ENCODE data around the gene BCAR1. TPM values are rescaled to one million over a fixed set of nuclear protein-coding genes. Genes with fewer than 3 reads are reported as not detected.
"Not testable (repeated sequence)": the region's sequence is repeated elsewhere in the genome, so short reads cannot be mapped to it uniquely, and the experiment has no call there.

BCAR1 gene
- total and polyA plus RNA-seq, 2 donors: 2.9 to 14.5 TPM

- Histone ChIP-seq H3K4me1 (ENCODE audit: control insufficient read depth in 2 of 2, insufficient read depth in 2 of 2, low read length in 2 of 2) (peaks cover 3 to 16% of the 10 kb centered on the region in 2 donors), H3K36me3 (ENCODE audit: control insufficient read depth in 2 of 2, insufficient read depth in 2 of 2, low read length in 1 of 2) (no peaks in the 10 kb centered on the region), H3K27me3 (ENCODE audit: control insufficient read depth in 2 of 2, insufficient read depth in 1 of 2, low read length in 1 of 2) (peaks cover 0 to 2% of the 10 kb centered on the region in 2 donors), H3K27ac (ENCODE audit: low read depth in 1 of 2, low read length in 1 of 2) (no peak overlapping the region), H3K4me3 (ENCODE audit: low read length in 2 of 2) (no peak overlapping the region), H3K9me3 (ENCODE audit: control insufficient read depth in 2 of 2, insufficient read depth in 1 of 2, low read length in 1 of 2) (no peaks in the 10 kb centered on the region)
- 96% methylated on average over 2 of the region's 2 CpGs for WGBS
- DNase-seq (ENCODE audit: low read depth in 6 of 9, low spot score in 9 of 9): no peak
Observed at GRCh38 chr16:75216127-75216526, 35.3 kb downstream of the BCAR1 start.

GRCh38 chr16:75211286-75211685 is 40.1 kb downstream of the BCAR1 start:
- DNase-seq (ENCODE audit: low read depth in 6 of 9, low spot score in 9 of 9); H3K36me3 ChIP-seq (ENCODE audit: control insufficient read depth in 2 of 2, insufficient read depth in 2 of 2, low read length in 1 of 2); H3K27ac ChIP-seq (ENCODE audit: low read depth in 1 of 2, low read length in 1 of 2); H3K4me1 ChIP-seq (ENCODE audit: control insufficient read depth in 2 of 2, insufficient read depth in 2 of 2, low read length in 2 of 2); H3K27me3 ChIP-seq (ENCODE audit: control insufficient read depth in 2 of 2, insufficient read depth in 1 of 2, low read length in 1 of 2); H3K9me3 ChIP-seq (ENCODE audit: control insufficient read depth in 2 of 2, insufficient read depth in 1 of 2, low read length in 1 of 2); H3K4me3 ChIP-seq (ENCODE audit: low read length in 2 of 2): not testable (repeated sequence)
- 95% methylated on average over 10 of the region's 10 CpGs for WGBS

- Histone ChIP-seq H3K27me3 (ENCODE audit: control insufficient read depth in 2 of 2, insufficient read depth in 1 of 2, low read length in 1 of 2) (peaks cover 0 to 2% of the 10 kb centered on the region in 2 donors), H3K36me3 (ENCODE audit: control insufficient read depth in 2 of 2, insufficient read depth in 2 of 2, low read length in 1 of 2) (no peaks in the 10 kb centered on the region), H3K4me1 (ENCODE audit: control insufficient read depth in 2 of 2, insufficient read depth in 2 of 2, low read length in 2 of 2) (no peaks in the 10 kb centered on the region), H3K27ac (ENCODE audit: low read depth in 1 of 2, low read length in 1 of 2) (no peak overlapping the region), H3K4me3 (ENCODE audit: low read length in 2 of 2) (no peak overlapping the region), H3K9me3 (ENCODE audit: control insufficient read depth in 2 of 2, insufficient read depth in 1 of 2, low read length in 1 of 2) (no peaks in the 10 kb centered on the region)
- DNase-seq (ENCODE audit: low read depth in 6 of 9, low spot score in 9 of 9): no peak
- WGBS: 95% methylated on average over 5 of the region's 5 CpGs
Observed at GRCh38 chr16:75209944-75210343, 41.5 kb downstream of the BCAR1 start.

GRCh38 chr16:75209514-75209913 is 41.9 kb downstream of the BCAR1 start:
- 82% methylated on average over 7 of the region's 7 CpGs for WGBS
- not testable (repeated sequence) for H3K27ac ChIP-seq (ENCODE audit: low read depth in 1 of 2, low read length in 1 of 2); H3K36me3 ChIP-seq (ENCODE audit: control insufficient read depth in 2 of 2, insufficient read depth in 2 of 2, low read length in 1 of 2); H3K4me3 ChIP-seq (ENCODE audit: low read length in 2 of 2); DNase-seq (ENCODE audit: low read depth in 6 of 9, low spot score in 9 of 9); H3K4me1 ChIP-seq (ENCODE audit: control insufficient read depth in 2 of 2, insufficient read depth in 2 of 2, low read length in 2 of 2); H3K9me3 ChIP-seq (ENCODE audit: control insufficient read depth in 2 of 2, insufficient read depth in 1 of 2, low read length in 1 of 2); H3K27me3 ChIP-seq (ENCODE audit: control insufficient read depth in 2 of 2, insufficient read depth in 1 of 2, low read length in 1 of 2)

GRCh38 chr16:75208861-75209505 is 42.4 kb downstream of the BCAR1 start:
- DNase-seq (ENCODE audit: low read depth in 6 of 9, low spot score in 9 of 9): no peak
- peaks cover 0 to 2% of the 10 kb centered on the region in 2 donors for H3K27me3 ChIP-seq (ENCODE audit: control insufficient read depth in 2 of 2, insufficient read depth in 1 of 2, low read length in 1 of 2)

GRCh38 chr16:75208242-75208825 is 43.1 kb downstream of the BCAR1 start:
- Histone ChIP-seq H3K4me1 (ENCODE audit: control insufficient read depth in 2 of 2, insufficient read depth in 2 of 2, low read length in 2 of 2) (no peaks in the 10 kb centered on the region), H3K36me3 (ENCODE audit: control insufficient read depth in 2 of 2, insufficient read depth in 2 of 2, low read length in 1 of 2) (no peaks in the 10 kb centered on the region), H3K9me3 (ENCODE audit: control insufficient read depth in 2 of 2, insufficient read depth in 1 of 2, low read length in 1 of 2) (no peaks in the 10 kb centered on the region), H3K27ac (ENCODE audit: low read depth in 1 of 2, low read length in 1 of 2) (no peak overlapping the region), H3K27me3 (ENCODE audit: control insufficient read depth in 2 of 2, insufficient read depth in 1 of 2, low read length in 1 of 2) (peaks cover 0 to 2% of the 10 kb centered on the region in 2 donors), H3K4me3 (ENCODE audit: low read length in 2 of 2) (no peak overlapping the region)
- WGBS: 78% methylated on average over 13 of the region's 13 CpGs
- DNase-seq (ENCODE audit: low read depth in 6 of 9, low spot score in 9 of 9): no peak

More at GRCh38 chr16:75208861-75209505, 42.4 kb downstream of the BCAR1 start:
- Histone ChIP-seq H3K9me3 (ENCODE audit: control insufficient read depth in 2 of 2, insufficient read depth in 1 of 2, low read length in 1 of 2) (no peaks in the 10 kb centered on the region), H3K4me1 (ENCODE audit: control insufficient read depth in 2 of 2, insufficient read depth in 2 of 2, low read length in 2 of 2) (no peaks in the 10 kb centered on the region), H3K27ac (ENCODE audit: low read depth in 1 of 2, low read length in 1 of 2) (no peak overlapping the region), H3K4me3 (ENCODE audit: low read length in 2 of 2) (no peak overlapping the region), H3K36me3 (ENCODE audit: control insufficient read depth in 2 of 2, insufficient read depth in 2 of 2, low read length in 1 of 2) (no peaks in the 10 kb centered on the region)
- 92% methylated on average over 27 of the region's 27 CpGs for WGBS

- Histone ChIP-seq H3K9me3 (ENCODE audit: control insufficient read depth in 2 of 2, insufficient read depth in 1 of 2, low read length in 1 of 2) (no peaks in the 10 kb centered on the region), H3K27me3 (ENCODE audit: control insufficient read depth in 2 of 2, insufficient read depth in 1 of 2, low read length in 1 of 2) (no peaks in the 10 kb centered on the region), H3K27ac (ENCODE audit: low read depth in 1 of 2, low read length in 1 of 2) (no peak overlapping the region), H3K4me3 (ENCODE audit: low read length in 2 of 2) (no peak overlapping the region), H3K36me3 (ENCODE audit: control insufficient read depth in 2 of 2, insufficient read depth in 2 of 2, low read length in 1 of 2) (no peaks in the 10 kb centered on the region), H3K4me1 (ENCODE audit: control insufficient read depth in 2 of 2, insufficient read depth in 2 of 2, low read length in 2 of 2) (no peaks in the 10 kb centered on the region)
- WGBS: 89% methylated on average over 11 of the region's 11 CpGs
- no peak for DNase-seq (ENCODE audit: low read depth in 6 of 9, low spot score in 9 of 9)
Observed at GRCh38 chr16:75207831-75208230, 43.6 kb downstream of the BCAR1 start.

GRCh38 chr16:75206749-75207451 is 44.5 kb downstream of the BCAR1 start, which contains the start of gene CTRB2:
Gene CTRB2, minus strand, starts transcription at chr16:75207161. Its CDS starts 20 bp downstream, at chr16:75207141.
- 94% methylated on average over 24 of the region's 24 CpGs for WGBS
- Histone ChIP-seq H3K36me3 (ENCODE audit: control insufficient read depth in 2 of 2, insufficient read depth in 2 of 2, low read length in 1 of 2) (no peaks in the 10 kb centered on the region), H3K27ac (ENCODE audit: low read depth in 1 of 2, low read length in 1 of 2) (no peak within 1 kb of the TSS), H3K4me3 (ENCODE audit: low read length in 2 of 2) (no peak within 1 kb of the TSS), H3K4me1 (ENCODE audit: control insufficient read depth in 2 of 2, insufficient read depth in 2 of 2, low read length in 2 of 2) (peaks cover 0 to 4% of the 10 kb centered on the region in 2 donors), H3K9me3 (ENCODE audit: control insufficient read depth in 2 of 2, insufficient read depth in 1 of 2, low read length in 1 of 2) (no peaks in the 10 kb centered on the region), H3K27me3 (ENCODE audit: control insufficient read depth in 2 of 2, insufficient read depth in 1 of 2, low read length in 1 of 2) (no peaks in the 10 kb centered on the region)
- DNase-seq (ENCODE audit: low read depth in 6 of 9, low spot score in 9 of 9): no peak
